ENCODE results near the gene MGARP. TPM values are rescaled to one million over a fixed set of nuclear protein-coding genes. Genes with fewer than 3 reads are reported as not detected.

Gene MGARP
- total and polyA plus RNA-seq, 2 donors (not counting 1 experiment from before 2014, with no cell fraction given): 15.2 to 18.2 TPM

- DNase-seq (ENCODE audit: low read depth in 2 of 2): no peak
- Histone ChIP-seq H3K36me3 (ENCODE audit: control insufficient read depth, insufficient read depth, low read length) (no peaks in the 10 kb centered on the region), H4K20me1 (ENCODE audit: control insufficient read depth, extremely low read depth, insufficient read depth, low read length) (no peaks in the 10 kb centered on the region), H3K27me3 (ENCODE audit: control insufficient read depth, insufficient read depth, low read length) (no peaks in the 10 kb centered on the region), H3K27ac (ENCODE audit: insufficient read depth, low read length) (no peak overlapping the region), H3K79me2 (ENCODE audit: control insufficient read depth, insufficient read depth, low read length) (no peaks in the 10 kb centered on the region), H3K4me1 (ENCODE audit: control insufficient read depth, extremely low read depth, insufficient read depth, low read length) (peaks cover 17% of the 10 kb centered on the region), H3K4me2 (ENCODE audit: extremely low read depth, insufficient read depth, low read length) (no peak overlapping the region), H3K9me3 (ENCODE audit: control insufficient read depth, insufficient read depth, low read depth, low read length) (no peaks in the 10 kb centered on the region), H3K9ac (ENCODE audit: insufficient read depth, low read length) (no peak overlapping the region), H2AFZ (ENCODE audit: low read length) (no peak overlapping the region), H3K4me3 (replicated peaks in 1 of 4; ENCODE audit: control extremely low read depth in 1 of 4, insufficient read depth in 1 of 4, low read depth in 3 of 4, low read length in 4 of 4) (no peak overlapping the region)
- TF ChIP-seq CTCF (conservative IDR thresholded peaks at IDR 0.05 in 1 of 2, IDR thresholded peaks at IDR 0.05 in 1 of 2; ENCODE audit: low read depth in 1 of 2, low read length in 2 of 2) (no peak), EZH2 (IDR thresholded peaks at IDR 0.05; ENCODE audit: low read length, missing control alignments) (no peak)
These were observed 38.8 kb downstream of the MGARP start for GRCh38 chr4:139241086-139241783.

- no peak for DNase-seq (ENCODE audit: low read depth in 2 of 2)
- Histone ChIP-seq H3K4me3 (replicated peaks in 1 of 4; ENCODE audit: control extremely low read depth in 1 of 4, insufficient read depth in 1 of 4, low read depth in 3 of 4, low read length in 4 of 4) (no peak overlapping the region), H3K9me3 (ENCODE audit: control insufficient read depth, insufficient read depth, low read depth, low read length) (no peaks in the 10 kb centered on the region), H3K27ac (ENCODE audit: insufficient read depth, low read length) (no peak overlapping the region), H3K79me2 (ENCODE audit: control insufficient read depth, insufficient read depth, low read length) (no peaks in the 10 kb centered on the region), H3K4me2 (ENCODE audit: extremely low read depth, insufficient read depth, low read length) (no peak overlapping the region), H3K4me1 (ENCODE audit: control insufficient read depth, extremely low read depth, insufficient read depth, low read length) (peaks cover 9% of the 10 kb centered on the region), H3K27me3 (ENCODE audit: control insufficient read depth, insufficient read depth, low read length) (no peaks in the 10 kb centered on the region), H2AFZ (ENCODE audit: low read length) (no peak overlapping the region), H3K9ac (ENCODE audit: insufficient read depth, low read length) (no peak overlapping the region), H3K36me3 (ENCODE audit: control insufficient read depth, insufficient read depth, low read length) (no peaks in the 10 kb centered on the region), H4K20me1 (ENCODE audit: control insufficient read depth, extremely low read depth, insufficient read depth, low read length) (no peaks in the 10 kb centered on the region)
- no peak for TF ChIP-seq CTCF (conservative IDR thresholded peaks at IDR 0.05 in 1 of 2, IDR thresholded peaks at IDR 0.05 in 1 of 2; ENCODE audit: low read depth in 1 of 2, low read length in 2 of 2)
- no peak for TF ChIP-seq EZH2 (IDR thresholded peaks at IDR 0.05; ENCODE audit: low read length, missing control alignments)
These were observed 40.8 kb downstream of the MGARP start for GRCh38 chr4:139239127-139239772.

- Histone ChIP-seq H3K79me2 (ENCODE audit: control insufficient read depth, insufficient read depth, low read length) (no peaks in the 10 kb centered on the region), H3K4me3 (replicated peaks in 1 of 4; ENCODE audit: control extremely low read depth in 1 of 4, insufficient read depth in 1 of 4, low read depth in 3 of 4, low read length in 4 of 4) (no peak overlapping the region), H3K4me2 (ENCODE audit: extremely low read depth, insufficient read depth, low read length) (no peak overlapping the region), H2AFZ (ENCODE audit: low read length) (no peak overlapping the region), H4K20me1 (ENCODE audit: control insufficient read depth, extremely low read depth, insufficient read depth, low read length) (no peaks in the 10 kb centered on the region), H3K4me1 (ENCODE audit: control insufficient read depth, extremely low read depth, insufficient read depth, low read length) (no peaks in the 10 kb centered on the region), H3K27me3 (ENCODE audit: control insufficient read depth, insufficient read depth, low read length) (no peaks in the 10 kb centered on the region), H3K9me3 (ENCODE audit: control insufficient read depth, insufficient read depth, low read depth, low read length) (no peaks in the 10 kb centered on the region), H3K36me3 (ENCODE audit: control insufficient read depth, insufficient read depth, low read length) (no peaks in the 10 kb centered on the region), H3K9ac (ENCODE audit: insufficient read depth, low read length) (no peak overlapping the region), H3K27ac (ENCODE audit: insufficient read depth, low read length) (no peak overlapping the region)
- TF ChIP-seq CTCF (conservative IDR thresholded peaks at IDR 0.05 in 1 of 2, IDR thresholded peaks at IDR 0.05 in 1 of 2; ENCODE audit: low read depth in 1 of 2, low read length in 2 of 2): no peak
- TF ChIP-seq EZH2 (IDR thresholded peaks at IDR 0.05; ENCODE audit: low read length, missing control alignments): no peak
- DNase-seq (ENCODE audit: low read depth in 2 of 2): no peak
These were observed 45.8 kb downstream of the MGARP start for GRCh38 chr4:139234253-139234652.

Data from fibroblast of lung (primary cell).